22Rv1 (cell line): ENCODE data around the gene FAM8A1.

Experiments
- CTCF ChIP-seq: fragments of 450-650 bp; IDR thresholded peaks from 2 replicates; pipeline ENCODE4 v1.5.1; 2017; ENCODE audit warnings: mild to moderate bottlenecking
- ZFX ChIP-seq: fragments of 450-650 bp; IDR thresholded peaks from 2 replicates; pipeline ENCODE4 v1.6.1; 2017; ENCODE audit warnings: antibody characterized with exemption, borderline replicate concordance

GRCh38 chr6:17601386-17601703 lies 1.2 kb downstream of the FAM8A1 start:
- TF ChIP-seq CTCF (no peak), ZFX (no peak)
